ENCODE results near the gene DMXL1. TPM values are rescaled to one million over a fixed set of nuclear protein-coding genes. Genes with fewer than 3 reads are reported as not detected.
"Not testable (repeated sequence)": the region's sequence is repeated elsewhere in the genome, so short reads cannot be mapped to it uniquely, and the experiment has no call there.

DMXL1 gene
- total and polyA plus RNA-seq, 2 experiments from 2014 or later = 28.4 to 41.7 TPM

- TF ChIP-seq JUNB (IDR thresholded peaks at IDR 0.05; ENCODE audit: unreplicated experiment) (no peak), EZH2 (IDR thresholded peaks at IDR 0.05; ENCODE audit: low read depth, unreplicated experiment) (no peak), CREB1 (CRISPR knock-in tag; IDR thresholded peaks at IDR 0.05; ENCODE audit: low read depth) (no peak), ETS1 (IDR thresholded peaks at IDR 0.05) (no peak), NANOG (IDR thresholded peaks at IDR 0.05; ENCODE audit: borderline replicate concordance) (no peak), REST (IDR thresholded peaks at IDR 0.05; ENCODE audit: unreplicated experiment) (no peak)
Observed at GRCh38 chr5:119179857-119180641, 109.2 kb downstream of the DMXL1 start (continued).

DNA sequence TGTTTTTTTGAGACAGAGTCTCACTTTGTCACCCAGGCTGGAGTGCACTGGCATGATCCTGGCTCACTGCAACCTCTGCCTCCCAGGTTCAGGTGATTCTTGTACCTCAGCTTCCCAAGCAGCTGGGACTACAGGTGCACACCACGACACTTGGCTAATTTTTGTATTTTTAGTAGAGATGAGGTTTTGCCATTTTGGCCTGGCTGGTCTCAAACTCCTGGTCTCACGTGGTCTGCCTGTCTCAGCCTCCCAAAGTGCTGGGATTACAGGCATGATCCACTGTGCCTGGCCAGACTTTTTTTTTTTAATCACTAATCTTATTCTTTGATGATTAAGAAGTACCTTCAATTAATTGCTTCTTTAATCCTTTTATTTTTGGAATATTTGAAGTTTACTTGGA is 114.6 kb downstream of the DMXL1 start:
- not testable (repeated sequence) for H3K9me3 Mint-ChIP-seq, H3K4me3 Mint-ChIP-seq

More for the DNA sequence above, 114.6 kb downstream of the DMXL1 start:
- not testable (repeated sequence) for H3K9me2 ChIP-seq (ENCODE audit: insufficient read depth); H3K79me2 ChIP-seq (replicated peaks; ENCODE audit: insufficient read depth); H3K27me3 Mint-ChIP-seq (ENCODE audit: insufficient read depth, low read depth, poor library complexity); H3K27ac Mint-ChIP-seq; H3K27ac ChIP-seq (ENCODE audit: low read depth); H3K4me1 Mint-ChIP-seq; ATAC-seq; H3K4me3 ChIP-seq; DNase-seq (ENCODE audit: low spot score); H4K20me1 ChIP-seq (replicated peaks; ENCODE audit: insufficient read depth); H3F3A ChIP-seq (replicated peaks; ENCODE audit: low read depth); H3K27me3 ChIP-seq (ENCODE audit: insufficient read depth); H3K36me3 Mint-ChIP-seq (ENCODE audit: low read depth); H3K36me3 ChIP-seq (ENCODE audit: insufficient read depth); H2AFZ ChIP-seq; H3K4me2 ChIP-seq
- peaks cover 20% of the 10 kb centered on the region; the same call in 1 of the 2 replicates for H3K4me1 ChIP-seq (ENCODE audit: insufficient read depth)
